ENCODE measurements around the gene TARP.
A peak's percentile ranks its signal among the peaks of the same experiment; 100 is the strongest.
"Not testable (repeated sequence)": the region's sequence is repeated elsewhere in the genome, so short reads cannot be mapped to it uniquely, and the experiment has no call there.

The TARP gene

GRCh38 chr7:38274486-38274885 lies 1.1 kb upstream of the TARP start:
- TF ChIP-seq ZNF18 (tag by site-specific recombination; IDR thresholded peaks at IDR 0.05) (no peak), IKZF3 (tag by site-specific recombination; IDR thresholded peaks at IDR 0.05) (no peak), CTCF (tag by site-specific recombination; IDR thresholded peaks at IDR 0.05) (no peak), FEZF1 (tag by site-specific recombination; IDR thresholded peaks at IDR 0.05) (no peak), ZNF426 (tag by site-specific recombination; IDR thresholded peaks at IDR 0.05) (no peak), ZNF843 (tag by site-specific recombination; IDR thresholded peaks at IDR 0.05) (no peak), ZNF664 (tag by site-specific recombination; IDR thresholded peaks at IDR 0.05) (no peak)
- no peak overlapping the region for H3K27ac ChIP-seq (ENCODE audit: extremely low read depth, low read depth, low read length)
- CTCF ChIA-PET = interaction anchor here (0.6 to 2.6 kb wide), 4 partner anchors 52 to 358 kb away, joined by 4 to 12 read pairs (median 6); partner anchors contain the start of gene SFRP4
- no peaks in the 10 kb centered on the region for H3K4me1 ChIP-seq (ENCODE audit: control insufficient read depth, insufficient read depth, low read length)
- POLR2A ChIA-PET = no interaction called here
- no peak overlapping the region for H3K4me3 ChIP-seq (ENCODE audit: low read depth, low read length)
- no peaks in the 10 kb centered on the region for H3K9me3 ChIP-seq (ENCODE audit: control insufficient read depth, insufficient read depth, low read depth, low read length)
- no peaks in the 10 kb centered on the region for H3K36me3 ChIP-seq (ENCODE audit: control insufficient read depth in 2 of 2, insufficient read depth in 1 of 2, low read length in 2 of 2)

- H3K4me1 ChIP-seq (ENCODE audit: control insufficient read depth, insufficient read depth, low read length); H3K9me3 ChIP-seq (ENCODE audit: control insufficient read depth, insufficient read depth, low read depth, low read length); POLR2A ChIA-PET; H3K36me3 ChIP-seq (ENCODE audit: control insufficient read depth in 2 of 2, insufficient read depth in 1 of 2, low read length in 2 of 2); H3K4me3 ChIP-seq (ENCODE audit: low read depth, low read length); H3K27ac ChIP-seq (ENCODE audit: extremely low read depth, low read depth, low read length); CTCF ChIA-PET: not testable (repeated sequence)
Measured at GRCh38 chr7:38270405-38270804, 3.0 kb downstream of the TARP start.

GRCh38 chr7:38269704-38270346 lies 3.6 kb downstream of the TARP start:
- CTCF ChIA-PET; H3K4me1 ChIP-seq (ENCODE audit: control insufficient read depth, insufficient read depth, low read length); H3K9me3 ChIP-seq (ENCODE audit: control insufficient read depth, insufficient read depth, low read depth, low read length); POLR2A ChIA-PET; H3K36me3 ChIP-seq (ENCODE audit: control insufficient read depth in 2 of 2, insufficient read depth in 1 of 2, low read length in 2 of 2); H3K27ac ChIP-seq (ENCODE audit: extremely low read depth, low read depth, low read length); H3K4me3 ChIP-seq (ENCODE audit: low read depth, low read length): not testable (repeated sequence)
- peak; percentile 57; the same call in 1 of the 2 replicates for TF ChIP-seq ATF2 (tag by site-specific recombination; IDR thresholded peaks at IDR 0.05; ENCODE audit: low read depth)

- H3K9me3 ChIP-seq (ENCODE audit: control insufficient read depth, insufficient read depth, low read depth, low read length); H3K27ac ChIP-seq (ENCODE audit: extremely low read depth, low read depth, low read length); H3K36me3 ChIP-seq (ENCODE audit: control insufficient read depth in 2 of 2, insufficient read depth in 1 of 2, low read length in 2 of 2); H3K4me1 ChIP-seq (ENCODE audit: control insufficient read depth, insufficient read depth, low read length); H3K4me3 ChIP-seq (ENCODE audit: low read depth, low read length); POLR2A ChIA-PET; CTCF ChIA-PET: not testable (repeated sequence)
Measured at GRCh38 chr7:38265958-38266357, 7.5 kb downstream of the TARP start.

GRCh38 chr7:38264602-38265001 lies 8.8 kb downstream of the TARP start:
- H3K9me3 ChIP-seq (ENCODE audit: control insufficient read depth, insufficient read depth, low read depth, low read length); H3K27ac ChIP-seq (ENCODE audit: extremely low read depth, low read depth, low read length); H3K4me3 ChIP-seq (ENCODE audit: low read depth, low read length); POLR2A ChIA-PET; H3K4me1 ChIP-seq (ENCODE audit: control insufficient read depth, insufficient read depth, low read length); H3K36me3 ChIP-seq (ENCODE audit: control insufficient read depth in 2 of 2, insufficient read depth in 1 of 2, low read length in 2 of 2): not testable (repeated sequence)
- CTCF ChIA-PET = interaction anchor here (0.6 kb wide), 1 partner anchor 58 kb away, joined by 7 read pairs; no protein-coding TSS in a partner anchor

- H3K36me3 ChIP-seq (ENCODE audit: control insufficient read depth in 2 of 2, insufficient read depth in 1 of 2, low read length in 2 of 2); CTCF ChIA-PET; POLR2A ChIA-PET; H3K27ac ChIP-seq (ENCODE audit: extremely low read depth, low read depth, low read length); H3K4me1 ChIP-seq (ENCODE audit: control insufficient read depth, insufficient read depth, low read length); H3K4me3 ChIP-seq (ENCODE audit: low read depth, low read length); H3K9me3 ChIP-seq (ENCODE audit: control insufficient read depth, insufficient read depth, low read depth, low read length): not testable (repeated sequence)
Measured at GRCh38 chr7:38263274-38263673, 10.2 kb downstream of the TARP start.
